ENCODE results near the gene PKP1. TPM values are rescaled to one million over a fixed set of nuclear protein-coding genes. Genes with fewer than 3 reads are reported as not detected.

The PKP1 gene
- total and polyA plus RNA-seq, 2 of the 4 experiments (the other 2 are of a cell fraction) = 0.18 to 0.36 TPM

DNA sequence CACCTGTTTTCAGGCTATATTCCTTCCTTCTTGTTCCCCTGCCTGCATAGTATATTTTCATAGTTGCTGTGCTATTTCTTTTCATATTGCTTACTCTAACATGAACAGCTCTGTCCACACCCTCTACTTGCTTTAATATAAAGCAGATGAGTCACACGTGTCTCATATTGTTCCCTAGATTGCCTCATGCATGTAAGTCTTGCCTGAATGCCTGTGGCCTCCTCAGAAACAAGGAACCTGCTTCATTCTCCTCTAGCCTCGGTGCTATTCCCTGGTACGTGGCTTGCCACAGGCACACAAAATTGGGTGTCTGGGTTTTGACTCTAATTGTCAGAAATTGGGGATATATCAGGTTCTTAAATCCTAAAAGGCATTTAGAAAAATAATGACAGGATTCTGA, 16.5 kb upstream of the PKP1 start:
- Histone ChIP-seq H3K14ac (replicated peaks; ENCODE audit: low read depth, low read length) (no peak overlapping the region), H3K9ac (ENCODE audit: low read depth, low read length) (no peak overlapping the region), H3K9me3 (ENCODE audit: control insufficient read depth, insufficient read depth, low read length) (no peaks in the 10 kb centered on the region), H3K36me3 (ENCODE audit: control insufficient read depth, insufficient read depth, low read length) (no peaks in the 10 kb centered on the region), H4K91ac (ENCODE audit: insufficient read depth, low read depth, low read length) (no peak overlapping the region), H3K4me2 (ENCODE audit: low read depth, low read length) (no peak overlapping the region; the same call in 1 of the 2 replicates), H4K5ac (ENCODE audit: low read depth, low read length) (no peak overlapping the region), H3K4me3 (ENCODE audit: insufficient read depth, low read depth, low read length) (no peak overlapping the region), H2BK120ac (ENCODE audit: low read depth, low read length) (peak overlapping the region; percentile 82; the same call in 1 of the 2 replicates), H4K8ac (ENCODE audit: low read depth in 2 of 2, low read length in 2 of 2) (no peak overlapping the region), H2BK20ac (ENCODE audit: low read depth, low read length) (0 out of 2 replicates have a peak overlapping the region, but pooled peaks have one; percentile 8), H2AK9ac (replicated peaks; ENCODE audit: low read depth, low read length, poor library complexity) (no peak overlapping the region), H4K20me1 (ENCODE audit: insufficient read depth, low read length) (no peaks in the 10 kb centered on the region), H3K9me1 (ENCODE audit: insufficient read depth, low read length) (peaks cover 16% of the 10 kb centered on the region), H2AFZ (replicated peaks; ENCODE audit: low read length, poor library complexity) (no peak overlapping the region), H2BK5ac (ENCODE audit: low read depth, low read length, poor library complexity, severe bottlenecking) (peak overlapping the region; percentile 91), H3K18ac (ENCODE audit: low read depth, low read length) (no peak overlapping the region), H3K27ac (ENCODE audit: insufficient read depth, low read length) (no peak overlapping the region), H3K4me1 (ENCODE audit: control insufficient read depth, insufficient read depth, low read length) (peaks cover 12% of the 10 kb centered on the region), H3K56ac (ENCODE audit: extremely low read depth, insufficient read depth, low read length) (no peak overlapping the region), H2AK5ac (ENCODE audit: low read depth, low read length) (no peak overlapping the region), H3K27me3 (ENCODE audit: control insufficient read depth, insufficient read depth, low read length) (no peaks in the 10 kb centered on the region; the same call in 1 of the 2 replicates), H3K23ac (ENCODE audit: low read depth, low read length) (no peak overlapping the region), H2BK15ac (ENCODE audit: low read depth, low read length) (no peak overlapping the region), H3K4ac (ENCODE audit: low read depth, low read length) (no peak overlapping the region), H3K79me1 (ENCODE audit: low read depth in 1 of 2, low read length in 2 of 2) (no peaks in the 10 kb centered on the region)
- POLR2A ChIA-PET (ENCODE audit: unreplicated experiment) = no interaction called here
- peak; percentile 87 for ATAC-seq (ENCODE audit: low read depth)
- dilution Hi-C loops (cut with HindIII; ENCODE audit: low sequenced_read_pairs, unreplicated experiment) = no loop called here
- TF ChIP-seq NFE2L2 (IDR thresholded peaks at IDR 0.05; ENCODE audit: low read depth, low read length) (no peak), RFX5 (IDR thresholded peaks at IDR 0.05; ENCODE audit: low read depth, low read length) (no peak), CEBPB (IDR thresholded peaks at IDR 0.05; ENCODE audit: low read depth, low read length) (peak; percentile 98), MAFK (IDR thresholded peaks at IDR 0.05; ENCODE audit: low read depth, low read length) (peak; percentile 13; the same call in 1 of the 2 replicates), FOS (IDR thresholded peaks at IDR 0.05; ENCODE audit: low read depth, low read length) (peak; percentile 78), MAZ (IDR thresholded peaks at IDR 0.05; ENCODE audit: borderline replicate concordance, low read depth, low read length) (no peak), MXI1 (IDR thresholded peaks at IDR 0.05; ENCODE audit: borderline replicate concordance, low read depth, low read length) (no peak; the same call in 1 of the 2 replicates), RCOR1 (IDR thresholded peaks at IDR 0.05; ENCODE audit: insufficient replicate concordance, low read length) (no peak), CHD1 (IDR thresholded peaks at IDR 0.05; ENCODE audit: low read depth, low read length) (no peak), SMC3 (IDR thresholded peaks at IDR 0.05; ENCODE audit: low read depth, low read length) (no peak), POLR2A (IDR thresholded peaks at IDR 0.05; ENCODE audit: low read depth, low read length) (no peak; the same call in 1 of the 2 replicates), BHLHE40 (IDR thresholded peaks at IDR 0.05; ENCODE audit: low read depth, low read length) (peak; percentile 81)
- TF ChIP-seq, protein P1, sequence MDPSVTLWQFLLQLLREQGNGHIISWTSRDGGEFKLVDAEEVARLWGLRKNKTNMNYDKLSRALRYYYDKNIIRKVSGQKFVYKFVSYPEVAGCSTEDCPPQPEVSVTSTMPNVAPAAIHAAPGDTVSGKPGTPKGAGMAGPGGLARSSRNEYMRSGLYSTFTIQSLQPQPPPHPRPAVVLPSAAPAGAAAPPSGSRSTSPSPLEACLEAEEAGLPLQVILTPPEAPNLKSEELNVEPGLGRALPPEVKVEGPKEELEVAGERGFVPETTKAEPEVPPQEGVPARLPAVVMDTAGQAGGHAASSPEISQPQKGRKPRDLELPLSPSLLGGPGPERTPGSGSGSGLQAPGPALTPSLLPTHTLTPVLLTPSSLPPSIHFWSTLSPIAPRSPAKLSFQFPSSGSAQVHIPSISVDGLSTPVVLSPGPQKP (IDR thresholded peaks at IDR 0.05; ENCODE audit: borderline replicate concordance, low read depth, low read length) = no peak
- TF ChIP-seq, protein P2, sequence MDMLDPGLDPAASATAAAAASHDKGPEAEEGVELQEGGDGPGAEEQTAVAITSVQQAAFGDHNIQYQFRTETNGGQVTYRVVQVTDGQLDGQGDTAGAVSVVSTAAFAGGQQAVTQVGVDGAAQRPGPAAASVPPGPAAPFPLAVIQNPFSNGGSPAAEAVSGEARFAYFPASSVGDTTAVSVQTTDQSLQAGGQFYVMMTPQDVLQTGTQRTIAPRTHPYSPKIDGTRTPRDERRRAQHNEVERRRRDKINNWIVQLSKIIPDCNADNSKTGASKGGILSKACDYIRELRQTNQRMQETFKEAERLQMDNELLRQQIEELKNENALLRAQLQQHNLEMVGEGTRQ (IDR thresholded peaks at IDR 0.05; ENCODE audit: low read depth, low read length) = no peak
- TF ChIP-seq, protein P3, sequence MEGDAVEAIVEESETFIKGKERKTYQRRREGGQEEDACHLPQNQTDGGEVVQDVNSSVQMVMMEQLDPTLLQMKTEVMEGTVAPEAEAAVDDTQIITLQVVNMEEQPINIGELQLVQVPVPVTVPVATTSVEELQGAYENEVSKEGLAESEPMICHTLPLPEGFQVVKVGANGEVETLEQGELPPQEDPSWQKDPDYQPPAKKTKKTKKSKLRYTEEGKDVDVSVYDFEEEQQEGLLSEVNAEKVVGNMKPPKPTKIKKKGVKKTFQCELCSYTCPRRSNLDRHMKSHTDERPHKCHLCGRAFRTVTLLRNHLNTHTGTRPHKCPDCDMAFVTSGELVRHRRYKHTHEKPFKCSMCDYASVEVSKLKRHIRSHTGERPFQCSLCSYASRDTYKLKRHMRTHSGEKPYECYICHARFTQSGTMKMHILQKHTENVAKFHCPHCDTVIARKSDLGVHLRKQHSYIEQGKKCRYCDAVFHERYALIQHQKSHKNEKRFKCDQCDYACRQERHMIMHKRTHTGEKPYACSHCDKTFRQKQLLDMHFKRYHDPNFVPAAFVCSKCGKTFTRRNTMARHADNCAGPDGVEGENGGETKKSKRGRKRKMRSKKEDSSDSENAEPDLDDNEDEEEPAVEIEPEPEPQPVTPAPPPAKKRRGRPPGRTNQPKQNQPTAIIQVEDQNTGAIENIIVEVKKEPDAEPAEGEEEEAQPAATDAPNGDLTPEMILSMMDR (conservative IDR thresholded peaks at IDR 0.05; ENCODE audit: low read depth, low read length) = no peak
- CTCF ChIA-PET = interaction anchor here (0.8 to 0.9 kb wide), 2 partner anchors 81 to 95 kb away, joined by 3 read pairs; no protein-coding TSS in a partner anchor
- WGBS, 2 experiments (ENCODE audit: extremely low coverage in 2 of 2, insufficient read length in 1 of 2) = no CpG with 5 or more reads among the region's 3 CpGs
- in situ Hi-C loops (cut with MboI; ENCODE audit: low sequenced_read_pairs) = no loop called here
- intact Hi-C loops (cut with micrococcal nuclease) = loop anchor here (10.0 kb wide), 1 partner anchor 1168 kb away; no protein-coding TSS in a partner anchor
- DNase-seq = peak; percentile 95
- no TSS peak for BruUV-seq (replicated peaks)

All from IMR-90 (cell line).